ENCODE data around the gene IL12RB1. TPM values are rescaled to one million over a fixed set of nuclear protein-coding genes. Genes with fewer than 3 reads are reported as not detected.

The IL12RB1 gene
- total RNA-seq, 8 experiments from 2014 or later: 0.05 to 1.2 (median 0.23) TPM; not detected in 2

DNA sequence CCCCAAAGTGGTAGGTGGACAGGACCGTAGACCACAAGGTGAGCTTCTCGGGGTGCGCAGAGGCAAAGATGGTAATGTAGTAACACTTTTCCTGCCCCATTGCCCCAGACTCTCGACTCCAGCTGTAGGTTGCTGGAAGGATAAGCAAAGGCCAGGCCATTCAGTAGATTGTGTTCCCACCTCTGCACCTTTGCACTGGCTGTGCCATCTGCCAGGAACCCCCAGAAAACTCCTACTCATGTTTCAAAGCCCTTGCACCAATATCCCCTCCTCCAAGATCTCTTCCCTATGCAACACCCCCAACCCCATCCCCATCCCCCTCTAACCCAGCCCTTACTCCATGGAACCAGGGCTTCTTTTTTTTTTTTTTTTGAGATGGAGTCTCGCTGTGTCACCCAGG is 18.3 kb downstream of the IL12RB1 start:
- 78 to 93% methylated on average over 3 to 4 of the region's 5 CpGs; no CpG with 5 or more reads in 8 of the 10 experiments for WGBS, 10 experiments
- no peak overlapping the region for H3K4me3 ChIP-seq
- no peak overlapping the region for H3K27ac ChIP-seq
- H3K4me1 ChIP-seq (replicated peaks in 1 of 2): no peaks in the 10 kb centered on the region
- no peak for ATAC-seq (replicated peaks in 6 of 8)
- in situ Hi-C loops (cut with MboI; ENCODE audit: low pct_unique_long_range_greater_than_20kb in 2 of 9, low sequenced_read_pairs in 9 of 9, unreplicated experiment in 9 of 9): no loop called here

DNA sequence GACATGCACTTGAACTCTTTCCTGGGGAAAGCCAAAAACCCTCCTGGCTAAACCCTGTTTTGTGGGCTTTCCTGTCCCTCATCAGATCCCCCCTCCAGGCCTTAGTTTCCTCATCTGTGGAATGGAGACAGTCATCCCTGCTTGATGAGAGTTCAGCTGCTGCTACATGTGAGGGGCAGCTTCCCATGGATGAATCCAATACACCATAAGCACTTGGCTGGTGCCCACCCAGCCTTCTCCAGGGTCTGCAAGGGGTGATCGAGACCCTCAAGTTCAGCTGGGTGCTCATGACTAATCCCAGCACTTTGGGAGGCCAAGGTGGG is 21.6 kb downstream of the IL12RB1 start:
- no peak overlapping the region for H3K27ac ChIP-seq
- H3K4me1 ChIP-seq (replicated peaks in 1 of 2): no peaks in the 10 kb centered on the region
- 50 to 88% methylated on average over 1 of the region's 1 CpG; no CpG with 5 or more reads in 8 of the 10 experiments for WGBS, 10 experiments
- no peak overlapping the region for H3K4me3 ChIP-seq
- in situ Hi-C loops (cut with MboI; ENCODE audit: low pct_unique_long_range_greater_than_20kb in 2 of 9, low sequenced_read_pairs in 9 of 9, unreplicated experiment in 9 of 9): no loop called here
- ATAC-seq (replicated peaks in 6 of 8): no peak

DNA sequence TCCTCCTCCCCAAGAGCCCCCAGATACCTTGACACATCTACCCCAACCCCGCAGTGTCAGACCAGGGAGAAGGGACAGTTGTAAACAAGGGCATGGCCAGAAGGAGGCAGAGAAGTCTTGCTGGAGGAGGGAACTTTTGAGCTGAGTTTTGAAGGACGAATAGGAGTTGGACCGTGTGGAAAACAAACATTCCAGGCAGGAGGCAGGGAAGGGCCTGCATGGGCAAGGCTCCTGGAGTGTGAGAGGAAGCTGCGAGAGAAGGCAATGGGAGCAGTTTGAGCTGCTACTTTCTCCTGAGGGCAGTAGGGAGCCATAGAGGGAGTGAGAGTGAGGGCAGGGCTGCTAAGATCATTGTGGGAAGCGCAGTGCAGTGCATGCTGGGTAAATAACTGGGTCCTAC is 23.3 kb downstream of the IL12RB1 start:
- no peak overlapping the region for H3K27ac ChIP-seq
- ATAC-seq (replicated peaks in 6 of 8): peak in 5 of 8 experiments; percentile 21 to 40 (median 27)

DNA sequence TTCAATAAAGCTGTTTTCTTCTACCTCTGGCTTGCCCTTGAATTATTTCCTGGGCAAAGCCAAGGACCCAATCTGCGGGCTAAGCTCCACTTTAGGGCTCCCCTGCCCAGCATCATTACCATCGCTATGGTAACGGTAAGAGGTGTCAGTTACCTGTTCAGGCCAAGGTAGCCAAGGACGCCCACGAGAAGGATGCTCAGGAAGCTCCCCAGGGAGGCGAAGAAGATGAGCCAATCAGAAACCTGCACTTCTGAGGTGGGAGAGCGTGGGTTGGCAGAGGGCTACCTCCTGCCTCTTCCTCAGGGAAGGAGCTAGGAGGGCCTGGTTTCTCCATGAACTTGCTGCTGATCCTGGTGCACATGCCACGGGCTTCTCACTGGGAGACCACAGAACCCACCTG is 24.7 kb downstream of the IL12RB1 start:
- in situ Hi-C loops (cut with MboI; ENCODE audit: low pct_unique_long_range_greater_than_20kb in 2 of 9, low sequenced_read_pairs in 9 of 9, unreplicated experiment in 9 of 9): no loop called here
- no peak for ATAC-seq (replicated peaks in 6 of 8)
- 0 to 67% (median 46%) methylated on average over 1 to 2 of the region's 8 CpGs; no CpG with 5 or more reads in 4 of the 10 experiments for WGBS, 10 experiments
- Histone ChIP-seq H3K4me3 (no peak overlapping the region), H3K4me1 (replicated peaks in 1 of 2) (peaks cover 0 to 4% of the 10 kb centered on the region in 2 donors), H3K27ac (no peak overlapping the region)

More for the DNA sequence above, 23.3 kb downstream of the IL12RB1 start:
- in situ Hi-C loops (cut with MboI; ENCODE audit: low pct_unique_long_range_greater_than_20kb in 2 of 9, low sequenced_read_pairs in 9 of 9, unreplicated experiment in 9 of 9): no loop called here
- no peak overlapping the region for H3K4me3 ChIP-seq
- no peaks in the 10 kb centered on the region for H3K4me1 ChIP-seq (replicated peaks in 1 of 2)
- 20 to 80% (median 50%) methylated on average over 1 to 4 of the region's 5 CpGs; no CpG with 5 or more reads in 3 of the 10 experiments for WGBS, 10 experiments

DNA sequence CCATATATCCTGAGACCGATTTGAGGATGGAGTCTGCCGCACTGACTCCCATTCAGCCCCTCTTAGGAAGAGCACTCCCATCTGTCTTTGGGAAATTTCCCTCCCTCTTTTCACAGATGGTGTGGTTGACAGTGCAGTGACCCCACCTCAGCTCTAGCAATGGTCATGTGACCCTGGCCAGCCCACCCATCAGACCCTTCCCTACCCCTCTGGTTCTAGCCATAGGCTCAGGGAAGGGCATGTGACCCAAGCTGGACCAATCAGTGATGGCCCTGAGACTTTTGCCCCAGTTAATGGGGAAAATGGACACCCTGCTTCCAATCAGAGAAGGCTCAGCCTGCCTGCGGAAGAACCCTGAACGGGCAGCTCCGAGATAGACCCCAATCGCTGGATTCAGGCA is 26.3 kb downstream of the IL12RB1 start:
- 46 to 80% (median 77%) methylated on average over 1 to 5 of the region's 6 CpGs; no CpG with 5 or more reads in 4 of the 10 experiments for WGBS, 10 experiments
- Histone ChIP-seq H3K4me3 (no peak overlapping the region), H3K4me1 (replicated peaks in 1 of 2) (peaks cover 0 to 4% of the 10 kb centered on the region in 2 donors), H3K27ac (no peak overlapping the region)
- in situ Hi-C loops (cut with MboI; ENCODE audit: low pct_unique_long_range_greater_than_20kb in 2 of 9, low sequenced_read_pairs in 9 of 9, unreplicated experiment in 9 of 9): no loop called here
- no peak for ATAC-seq (replicated peaks in 6 of 8)

DNA sequence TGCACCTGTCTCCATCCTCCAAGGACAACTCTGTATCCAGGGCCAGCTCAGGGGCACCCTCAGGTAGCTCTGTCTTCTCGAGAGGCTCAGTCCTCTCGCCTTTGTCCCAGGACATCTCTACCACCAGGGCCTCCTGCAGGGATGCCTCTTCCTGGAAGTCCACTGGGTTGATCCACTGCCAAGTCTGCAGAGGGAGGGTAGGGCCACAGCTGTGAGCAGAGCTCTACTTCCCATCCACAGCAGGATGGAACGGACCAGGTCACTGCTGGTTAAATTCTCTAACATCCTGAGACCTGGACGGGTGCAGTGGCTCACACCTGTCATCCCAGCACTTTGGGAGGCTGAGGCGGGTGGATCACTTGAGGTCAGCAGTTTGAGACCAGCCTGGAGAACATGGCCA is 26.8 kb downstream of the IL12RB1 start:
- Histone ChIP-seq H3K4me3 (no peak overlapping the region), H3K4me1 (replicated peaks in 1 of 2) (peaks cover 0 to 4% of the 10 kb centered on the region in 2 donors), H3K27ac (no peak overlapping the region)
- WGBS, 10 experiments: no CpG with 5 or more reads among the region's 5 CpGs
- in situ Hi-C loops (cut with MboI; ENCODE audit: low pct_unique_long_range_greater_than_20kb in 2 of 9, low sequenced_read_pairs in 9 of 9, unreplicated experiment in 9 of 9): loop anchor here in 1 of 9 experiments (5.0 kb wide), 1 partner anchor 58 kb away; no protein-coding TSS in a partner anchor
- no peak for ATAC-seq (replicated peaks in 6 of 8)

DNA sequence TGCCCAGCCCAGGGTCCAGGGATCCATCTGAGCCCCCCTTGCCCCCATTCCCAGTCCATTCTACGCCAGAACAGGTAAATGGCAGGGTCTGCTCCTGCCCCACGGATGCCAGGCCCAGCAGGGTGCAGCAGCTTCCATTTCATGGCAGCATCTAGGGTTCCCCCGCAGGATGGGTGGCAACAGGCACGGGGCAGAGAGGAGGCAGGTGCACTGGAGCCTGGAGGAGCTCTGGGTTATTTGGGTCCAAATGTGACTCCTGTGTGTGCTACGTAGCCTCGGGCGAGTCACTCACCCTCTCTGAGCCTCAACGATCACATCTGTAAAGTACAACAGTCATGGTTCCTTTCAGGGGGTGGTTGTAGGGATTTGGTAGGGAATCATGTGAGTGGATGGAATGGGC is 27.4 kb downstream of the IL12RB1 start:
- Histone ChIP-seq H3K4me1 (replicated peaks in 1 of 2) (peaks cover 0 to 4% of the 10 kb centered on the region in 2 donors), H3K27ac (no peak overlapping the region), H3K4me3 (no peak overlapping the region)
- ATAC-seq (replicated peaks in 6 of 8): no peak
- in situ Hi-C loops (cut with MboI; ENCODE audit: low pct_unique_long_range_greater_than_20kb in 2 of 9, low sequenced_read_pairs in 9 of 9, unreplicated experiment in 9 of 9): loop anchor here in 1 of 9 experiments (5.0 kb wide), 1 partner anchor 57 kb away; no protein-coding TSS in a partner anchor
- WGBS, 10 experiments: 50 to 85% (median 80%) methylated on average over 2 to 7 of the region's 8 CpGs; no CpG with 5 or more reads in 5 of the 10 experiments

DNA sequence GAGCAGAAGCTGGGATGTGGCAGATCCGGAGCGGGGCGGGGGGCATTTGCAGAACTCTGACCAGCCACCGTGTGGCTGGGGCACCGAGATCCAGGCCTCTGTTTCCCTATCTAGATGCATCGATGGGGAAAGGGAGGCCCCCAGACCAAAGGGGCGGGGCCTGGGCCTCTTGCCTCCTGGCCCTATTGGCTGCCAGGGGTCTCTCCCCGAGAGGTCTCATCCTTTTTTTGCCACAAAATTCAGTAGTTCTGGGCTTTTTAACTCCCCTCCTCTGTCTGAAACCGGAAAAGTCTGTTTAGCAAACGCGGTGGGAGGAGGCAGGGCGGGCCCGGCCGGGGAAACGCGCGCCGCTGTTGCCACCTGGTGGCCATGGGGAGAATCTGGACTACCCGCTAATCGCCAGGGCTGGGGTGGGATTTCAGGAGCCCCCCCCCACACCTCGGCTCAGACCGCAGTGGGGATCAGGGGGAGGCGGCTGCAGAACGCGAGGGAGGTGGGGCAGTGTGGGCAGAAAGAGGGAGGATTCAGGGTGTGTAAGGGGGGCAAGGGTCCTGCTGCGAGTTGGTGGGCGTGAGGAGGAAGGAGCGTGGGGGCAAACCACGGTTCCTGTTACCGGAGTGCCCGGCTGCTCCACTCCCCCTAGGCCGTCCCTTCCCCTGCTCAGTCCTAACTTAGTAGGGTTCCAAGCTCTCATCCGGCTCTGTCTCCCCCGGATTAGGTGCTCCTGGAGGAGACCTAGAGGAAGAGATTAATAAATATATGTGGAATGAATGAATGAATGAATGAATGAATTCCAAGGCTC is 28.3 kb downstream of the IL12RB1 start:
- H3K4me3 ChIP-seq: peak overlapping the region; percentile 8 to 20 (median 18)
- WGBS, 10 experiments: 0 to 60% (median 12%) methylated on average over 1 to 17 of the region's 34 CpGs; no CpG with 5 or more reads in 3 of the 10 experiments
- in situ Hi-C loops (cut with MboI; ENCODE audit: low pct_unique_long_range_greater_than_20kb in 2 of 9, low sequenced_read_pairs in 9 of 9, unreplicated experiment in 9 of 9): loop anchor here in 1 of 9 experiments (5.0 kb wide), 1 partner anchor 56 kb away; no protein-coding TSS in a partner anchor
- H3K27ac ChIP-seq: no peak overlapping the region
- peak; percentile 86 to 95 (median 92) for ATAC-seq (replicated peaks in 6 of 8)
- peaks cover 0 to 4% of the 10 kb centered on the region in 2 donors for H3K4me1 ChIP-seq (replicated peaks in 1 of 2)

DNA sequence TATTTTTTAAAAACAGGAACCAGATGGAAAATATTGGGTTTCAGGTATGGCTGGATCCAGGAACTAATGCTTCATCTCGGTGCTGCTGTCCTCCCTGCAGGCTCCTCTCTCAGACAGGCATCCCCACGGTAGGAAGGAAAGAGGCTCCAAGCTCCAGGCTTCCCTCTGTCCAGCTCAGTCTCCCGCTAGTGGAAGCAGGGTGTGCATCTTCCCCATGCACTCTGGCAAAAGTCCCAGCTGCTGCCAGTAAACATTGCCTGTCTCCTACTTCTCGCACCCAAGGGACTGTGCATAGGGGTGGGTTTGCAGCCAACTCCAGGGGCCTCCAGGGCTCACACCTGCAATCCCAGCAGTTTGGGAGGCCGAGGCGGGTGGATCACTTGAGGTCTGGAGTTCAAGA is 29.2 kb downstream of the IL12RB1 start:
- Histone ChIP-seq H3K4me1 (replicated peaks in 1 of 2) (peaks cover 0 to 4% of the 10 kb centered on the region in 2 donors), H3K4me3 (no peak overlapping the region), H3K27ac (no peak overlapping the region)
- ATAC-seq (replicated peaks in 6 of 8): peak in 2 of 8 experiments; percentile 13
- in situ Hi-C loops (cut with MboI; ENCODE audit: low pct_unique_long_range_greater_than_20kb in 2 of 9, low sequenced_read_pairs in 9 of 9, unreplicated experiment in 9 of 9): loop anchor here in 1 of 9 experiments (5.0 kb wide), 1 partner anchor 55 kb away; no protein-coding TSS in a partner anchor
- WGBS, 10 experiments: 40 to 100% (median 83%) methylated on average over 1 to 4 of the region's 6 CpGs; no CpG with 5 or more reads in 3 of the 10 experiments

DNA sequence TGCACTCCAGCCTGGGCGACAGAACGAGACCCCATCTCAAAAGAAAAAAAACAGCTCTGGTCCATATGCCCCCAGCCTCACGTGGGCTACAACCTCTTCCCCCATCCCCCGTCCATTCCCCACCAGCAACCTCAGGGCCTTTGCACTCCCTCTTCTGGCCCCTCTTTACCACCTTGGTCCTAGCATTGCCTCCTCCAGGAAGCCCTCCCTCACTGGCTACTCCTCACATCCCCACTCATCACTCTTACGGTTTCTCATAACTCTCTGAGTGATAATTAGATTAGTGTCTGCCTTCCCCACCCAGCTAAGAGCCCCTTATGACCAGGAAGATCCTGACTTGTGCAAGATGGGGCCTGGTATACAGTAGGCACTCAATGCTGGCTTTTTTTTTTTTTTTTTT is 30.8 kb downstream of the IL12RB1 start:
- H3K4me1 ChIP-seq (replicated peaks in 1 of 2): peaks cover 0 to 4% of the 10 kb centered on the region in 2 donors
- H3K27ac ChIP-seq: no peak overlapping the region
- H3K4me3 ChIP-seq: no peak overlapping the region
- 60 to 76% (median 70%) methylated on average over 1 to 4 of the region's 5 CpGs; no CpG with 5 or more reads in 7 of the 10 experiments for WGBS, 10 experiments
- no peak for ATAC-seq (replicated peaks in 6 of 8)
- in situ Hi-C loops (cut with MboI; ENCODE audit: low pct_unique_long_range_greater_than_20kb in 2 of 9, low sequenced_read_pairs in 9 of 9, unreplicated experiment in 9 of 9): loop anchor here in 1 of 9 experiments (5.0 kb wide), 1 partner anchor 54 kb away; no protein-coding TSS in a partner anchor

DNA sequence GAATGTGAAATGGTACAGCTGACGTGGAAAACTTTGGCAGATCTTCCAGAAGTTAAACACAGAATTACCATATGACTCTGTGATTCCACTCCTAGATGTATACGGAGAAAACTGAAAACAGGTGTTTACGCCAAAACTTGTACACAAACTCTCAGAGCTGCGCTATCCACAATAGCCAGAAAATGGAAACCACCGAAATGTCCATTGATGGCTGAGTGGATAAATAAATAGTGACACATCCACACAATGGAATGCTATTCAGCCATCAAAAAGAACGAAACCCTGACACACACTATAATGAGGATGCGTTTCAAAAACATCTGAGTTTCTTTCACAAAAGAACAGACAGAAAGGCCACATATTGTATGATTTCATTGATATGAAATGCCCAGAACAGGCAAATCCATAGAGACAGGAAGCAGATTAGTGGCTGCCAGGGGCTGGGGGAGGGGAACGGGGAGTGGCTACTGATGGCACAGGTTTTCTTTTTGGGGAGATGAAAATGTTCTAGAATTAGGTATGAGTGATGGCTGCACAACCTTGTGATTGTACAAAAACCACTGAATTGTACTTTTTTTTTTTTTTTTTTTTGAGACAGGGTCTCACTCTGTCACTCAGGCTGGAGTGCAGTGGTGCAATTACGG is 33.0 kb downstream of the IL12RB1 start:
- 18 to 86% (median 75%) methylated on average over 3 to 7 of the region's 9 CpGs for WGBS, 10 experiments
- no peak overlapping the region for H3K4me3 ChIP-seq
- ATAC-seq (replicated peaks in 6 of 8): no peak
- in situ Hi-C loops (cut with MboI; ENCODE audit: low pct_unique_long_range_greater_than_20kb in 2 of 9, low sequenced_read_pairs in 9 of 9, unreplicated experiment in 9 of 9): no loop called here
- H3K27ac ChIP-seq: no peak overlapping the region
- H3K4me1 ChIP-seq (replicated peaks in 1 of 2): peaks cover 0 to 4% of the 10 kb centered on the region in 2 donors

DNA sequence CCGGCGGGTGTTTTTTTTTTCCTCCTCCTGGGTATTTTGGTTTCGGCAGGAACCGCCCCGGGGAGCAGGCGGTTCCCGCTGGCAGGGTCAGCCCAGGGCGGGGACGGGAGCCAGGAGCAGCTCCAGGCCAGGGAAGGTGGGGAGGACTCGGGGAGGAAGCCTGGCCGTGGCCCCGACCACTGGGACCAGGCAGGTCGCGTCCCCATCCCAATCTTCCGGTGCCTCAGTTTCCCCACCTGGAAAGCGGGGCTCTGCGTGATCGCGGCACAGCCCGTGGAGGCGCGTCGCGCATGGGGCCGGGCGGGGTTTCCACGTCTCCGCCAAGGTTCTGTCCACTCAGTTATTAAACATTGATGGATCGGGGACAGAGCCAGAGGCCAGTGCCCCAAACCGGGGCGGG is 34.8 kb downstream of the IL12RB1 start:
- in situ Hi-C loops (cut with MboI; ENCODE audit: low pct_unique_long_range_greater_than_20kb in 2 of 9, low sequenced_read_pairs in 9 of 9, unreplicated experiment in 9 of 9): no loop called here
- peak in 3 of 8 experiments; percentile 38 to 60 (median 59) for ATAC-seq (replicated peaks in 6 of 8)
- Histone ChIP-seq H3K27ac (no peak overlapping the region), H3K4me3 (no peak overlapping the region), H3K4me1 (replicated peaks in 1 of 2) (no peaks in the 10 kb centered on the region)
- 17% methylated on average over 11 of the region's 31 CpGs; no CpG with 5 or more reads in 9 of the 10 experiments for WGBS, 10 experiments

DNA sequence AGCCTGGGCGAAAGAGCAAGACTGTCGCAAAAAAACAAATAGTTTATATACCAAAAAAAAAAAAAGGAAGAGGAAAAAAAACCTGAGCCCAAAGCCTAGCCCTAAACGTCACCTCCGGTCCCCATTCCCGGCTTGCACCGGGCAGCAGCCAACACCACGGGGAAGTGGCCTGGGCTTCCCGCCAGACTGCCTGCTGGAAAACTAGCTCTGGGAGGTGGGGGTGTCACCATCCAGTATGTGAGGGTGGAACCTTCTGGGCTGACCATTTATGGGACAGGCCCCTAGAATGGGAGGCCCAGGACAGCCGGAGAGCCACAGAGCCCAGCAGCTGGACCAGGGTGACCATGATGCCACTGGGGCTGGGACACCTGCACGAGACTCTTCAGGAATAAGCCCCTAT is 37.3 kb downstream of the IL12RB1 start:
- ATAC-seq (replicated peaks in 6 of 8): peak in 3 of 8 experiments; percentile 32 to 67 (median 63)
- in situ Hi-C loops (cut with MboI; ENCODE audit: low pct_unique_long_range_greater_than_20kb in 2 of 9, low sequenced_read_pairs in 9 of 9, unreplicated experiment in 9 of 9): no loop called here
- Histone ChIP-seq H3K27ac (no peak overlapping the region), H3K4me1 (replicated peaks in 1 of 2) (no peaks in the 10 kb centered on the region), H3K4me3 (no peak overlapping the region)
- 7 to 71% (median 55%) methylated on average over 1 to 5 of the region's 10 CpGs; no CpG with 5 or more reads in 5 of the 10 experiments for WGBS, 10 experiments

All from motor neuron (in vitro differentiated cells).